Central memory CD8-positive, alpha-beta T cell (primary cell): ENCODE results near the gene POLR1H.
A peak's percentile ranks its signal among the peaks of the same experiment; 100 is the strongest.
"Not testable (repeated sequence)": the region's sequence is repeated elsewhere in the genome, so short reads cannot be mapped to it uniquely, and the experiment has no call there.

Experiments
- ATAC-seq: fragments of 150-1000 bp; cut with Tn5 transposase; replicated peaks from 2 replicates; pipeline ENCODE4 v1.10.0; 2022; ENCODE audit warnings: mild to moderate bottlenecking, moderate FRiP score, moderate number of reproducible peaks; ENCODE audit not compliant: poor library complexity, severe bottlenecking; ENCODE audit errors: extremely low read depth
- DNase-seq, 2 donors: peaks; one replicate each; pipeline ENCODE4 v3.0.0; 2021; ENCODE audit warnings: low spot score in 2 of 2
- H3K27ac Mint-ChIP-seq: one replicate; pipeline ENCODE4 v1.8.0; 2022; ENCODE audit warnings: low read depth, mild to moderate bottlenecking, moderate library complexity, mixed read lengths
- H3K27me3 Mint-ChIP-seq: one replicate; pipeline ENCODE4 v1.8.0; 2022; ENCODE audit warnings: mixed read lengths
- H3K36me3 Mint-ChIP-seq: one replicate; pipeline ENCODE4 v1.8.0; 2022; ENCODE audit warnings: mild to moderate bottlenecking, moderate library complexity, mixed read lengths; ENCODE audit not compliant: insufficient read depth
- H3K4me1 Mint-ChIP-seq: one replicate; pipeline ENCODE4 v1.8.0; 2022; ENCODE audit warnings: mixed read lengths
- H3K4me3 Mint-ChIP-seq: one replicate; pipeline ENCODE4 v1.8.0; 2022; ENCODE audit warnings: mild to moderate bottlenecking, moderate library complexity, mixed read lengths
- H3K9me3 Mint-ChIP-seq: one replicate; pipeline ENCODE4 v1.8.0; 2022; ENCODE audit warnings: mixed read lengths

The POLR1H gene, protein sequence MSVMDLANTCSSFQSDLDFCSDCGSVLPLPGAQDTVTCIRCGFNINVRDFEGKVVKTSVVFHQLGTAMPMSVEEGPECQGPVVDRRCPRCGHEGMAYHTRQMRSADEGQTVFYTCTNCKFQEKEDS

DNA sequence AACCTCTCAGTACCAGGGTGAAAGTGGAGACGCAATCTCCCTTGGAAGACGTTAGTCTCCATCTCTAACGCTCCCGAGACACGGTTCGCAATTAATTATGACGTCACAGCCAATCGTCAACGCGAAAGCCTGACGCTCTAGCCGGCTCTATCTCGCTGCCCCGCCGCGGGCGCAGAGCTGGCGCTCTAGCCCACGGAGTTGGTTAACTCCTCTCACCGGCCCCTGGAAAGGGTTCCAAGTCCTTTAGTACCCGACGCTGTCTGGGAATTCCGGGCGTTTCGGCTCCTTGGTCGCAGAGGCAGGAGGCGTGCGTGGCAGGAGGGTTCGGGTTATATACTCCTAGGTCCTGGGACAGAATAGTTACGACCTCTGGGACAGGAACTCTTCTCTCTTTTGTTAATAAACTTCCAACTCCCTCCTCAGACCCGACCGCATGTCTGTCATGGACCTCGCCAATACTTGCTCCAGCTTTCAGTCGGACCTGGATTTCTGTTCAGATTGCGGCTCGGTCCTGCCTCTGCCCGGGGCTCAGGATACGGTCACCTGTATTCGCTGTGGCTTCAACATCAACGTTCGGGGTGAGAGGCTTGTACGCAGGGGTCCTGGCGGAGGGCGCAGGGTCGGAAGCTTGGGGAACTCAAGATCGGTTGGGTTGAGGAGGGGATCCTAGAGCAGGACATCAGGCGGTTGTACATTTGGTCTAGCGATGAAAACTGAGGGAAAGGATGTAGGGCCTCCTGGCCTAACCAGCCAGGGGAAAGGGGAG, at the start of gene POLR1H:
Gene POLR1H (plus strand): TSS at position 174 of the 766 bp plus-strand sequence. CDS start 260 bp downstream, at position 434.
- Mint-ChIP-seq H3K9me3 (no peaks in the 10 kb centered on the region), H3K36me3 (peaks cover 35% of the 10 kb centered on the region), H3K27me3 (no peaks in the 10 kb centered on the region), H3K27ac (peak within 1 kb of the TSS; percentile 99), H3K4me3 (peak within 1 kb of the TSS; percentile 89), H3K4me1 (peaks cover 22% of the 10 kb centered on the region)
- ATAC-seq (peak; percentile 88), DNase-seq (peak; percentile 65 to 85)

GRCh38 chr6:30013291-30013922, 47.7 kb upstream of the POLR1H start:
- no peaks in the 10 kb centered on the region for H3K9me3 Mint-ChIP-seq
- no peak overlapping the region for H3K4me3 Mint-ChIP-seq
- no peak overlapping the region for H3K27ac Mint-ChIP-seq
- DNase-seq (peak in 1 of 2 donors; percentile 58), ATAC-seq (no peak)
- no peaks in the 10 kb centered on the region for H3K4me1 Mint-ChIP-seq
- H3K36me3 Mint-ChIP-seq = peaks cover 10% of the 10 kb centered on the region
- H3K27me3 Mint-ChIP-seq = peaks cover 27% of the 10 kb centered on the region

DNA sequence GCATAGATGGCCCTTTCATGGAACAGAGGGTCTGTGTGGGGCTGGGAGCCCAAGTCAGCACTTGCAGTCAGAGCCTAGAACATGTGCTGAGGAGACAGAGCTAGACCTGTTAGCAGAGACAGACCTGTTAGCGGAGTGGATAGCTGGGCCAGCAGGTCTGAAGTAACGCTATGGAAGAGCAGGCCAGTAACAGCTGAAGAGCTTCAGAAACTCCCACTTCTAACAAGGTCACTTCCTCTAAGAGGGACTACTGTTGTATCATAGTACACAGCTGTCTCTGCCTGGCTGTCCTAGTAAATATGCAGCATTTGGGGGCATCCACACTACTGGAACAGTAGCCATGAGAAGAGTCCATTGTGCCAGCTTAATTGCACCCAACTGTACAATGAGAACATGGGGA, 41.2 kb upstream of the POLR1H start:
- DNase-seq (no peak), ATAC-seq (no peak)
- H3K9me3 Mint-ChIP-seq = no peaks in the 10 kb centered on the region
- no peaks in the 10 kb centered on the region for H3K4me1 Mint-ChIP-seq
- H3K27ac Mint-ChIP-seq = no peak overlapping the region
- H3K27me3 Mint-ChIP-seq = no peaks in the 10 kb centered on the region
- peaks cover 3% of the 10 kb centered on the region for H3K36me3 Mint-ChIP-seq
- no peak overlapping the region for H3K4me3 Mint-ChIP-seq

- Mint-ChIP-seq H3K27me3 (no peaks in the 10 kb centered on the region), H3K9me3 (no peaks in the 10 kb centered on the region), H3K36me3 (peaks cover 3% of the 10 kb centered on the region), H3K4me1 (no peaks in the 10 kb centered on the region), H3K4me3 (no peak overlapping the region), H3K27ac (no peak overlapping the region)
- ATAC-seq (no peak), DNase-seq (no peak)
These were observed 40.4 kb upstream of the POLR1H start for GRCh38 chr6:30020626-30021025.

DNA sequence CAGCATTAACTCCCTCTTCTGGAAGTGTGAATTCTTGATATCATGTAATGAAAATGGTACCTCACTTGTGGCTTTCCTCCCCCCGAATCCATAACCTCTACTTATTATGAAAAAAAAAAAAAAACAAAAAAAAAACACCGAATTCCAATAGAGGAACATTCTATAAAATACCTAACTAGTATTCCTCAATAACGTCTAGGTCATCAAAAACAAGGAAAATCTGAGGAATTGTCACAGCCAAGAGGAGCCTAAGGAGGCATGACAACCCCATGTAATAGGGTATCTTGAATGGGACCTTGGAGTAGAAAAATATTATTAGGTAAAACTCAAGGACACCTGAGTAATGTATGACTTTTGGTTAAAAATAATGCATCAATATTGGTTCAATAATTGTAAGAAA, 38.9 kb upstream of the POLR1H start:
- Mint-ChIP-seq H3K27ac (no peak overlapping the region), H3K27me3 (no peaks in the 10 kb centered on the region), H3K9me3 (no peaks in the 10 kb centered on the region), H3K36me3 (peaks cover 3% of the 10 kb centered on the region), H3K4me1 (no peaks in the 10 kb centered on the region), H3K4me3 (no peak overlapping the region)
- ATAC-seq (no peak), DNase-seq (no peak)

- H3K27ac Mint-ChIP-seq, H3K36me3 Mint-ChIP-seq, H3K9me3 Mint-ChIP-seq, ATAC-seq, DNase-seq, H3K27me3 Mint-ChIP-seq, H3K4me1 Mint-ChIP-seq, H3K4me3 Mint-ChIP-seq: not testable (repeated sequence)
These were observed 38.4 kb upstream of the POLR1H start for GRCh38 chr6:30022712-30023111.

GRCh38 chr6:30025186-30025585, 35.9 kb upstream of the POLR1H start:
- ATAC-seq = no peak
- DNase-seq = no peak
- Mint-ChIP-seq H3K4me1 (no peaks in the 10 kb centered on the region), H3K9me3 (no peaks in the 10 kb centered on the region), H3K27ac (no peak overlapping the region), H3K36me3 (peaks cover 5% of the 10 kb centered on the region), H3K27me3 (no peaks in the 10 kb centered on the region), H3K4me3 (no peak overlapping the region)

DNA sequence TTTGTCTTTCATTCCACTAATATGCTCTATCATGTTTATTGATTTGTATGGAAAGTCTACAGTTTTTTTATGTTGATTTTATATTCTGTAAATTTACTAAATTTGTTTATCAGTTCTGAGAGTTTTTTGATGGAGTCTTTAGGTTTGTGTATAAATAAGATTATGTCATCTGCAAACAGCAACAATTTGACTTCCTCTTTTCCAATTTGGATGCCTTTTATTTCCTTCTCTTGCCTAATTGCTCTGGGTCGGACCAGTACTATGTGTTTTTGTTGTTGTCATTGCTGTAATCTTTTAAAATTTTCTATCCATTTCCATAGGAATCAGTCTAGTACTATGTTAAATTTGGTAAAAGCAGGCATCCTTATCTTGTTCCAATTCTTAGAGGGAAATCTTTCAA, 31.5 kb upstream of the POLR1H start:
- Mint-ChIP-seq H3K36me3 (peaks cover 14% of the 10 kb centered on the region), H3K27me3 (no peaks in the 10 kb centered on the region), H3K27ac (no peak overlapping the region), H3K4me3 (no peak overlapping the region), H3K9me3 (no peaks in the 10 kb centered on the region), H3K4me1 (no peaks in the 10 kb centered on the region)
- ATAC-seq (no peak), DNase-seq (no peak)

DNA sequence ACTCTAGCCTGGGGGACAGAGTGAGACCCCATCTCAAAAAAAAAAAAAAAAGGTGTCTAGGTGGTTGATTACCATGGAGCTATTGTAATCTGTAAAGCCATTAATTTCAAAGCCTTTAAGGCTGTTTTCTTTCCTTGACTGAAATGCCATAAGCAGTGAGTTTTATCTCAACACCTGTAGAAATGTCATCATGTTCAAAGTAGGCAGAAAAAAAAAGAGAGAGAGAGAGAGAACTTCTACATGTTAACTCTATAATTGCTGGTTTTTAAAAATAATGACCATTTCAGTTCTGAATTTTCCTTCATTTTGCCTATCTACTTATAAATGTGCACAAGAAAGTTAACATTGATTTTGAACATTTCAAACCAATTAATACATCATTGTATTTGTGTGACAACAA, 29.7 kb upstream of the POLR1H start:
- H3K4me3 Mint-ChIP-seq = no peak overlapping the region
- H3K36me3 Mint-ChIP-seq = peaks cover 19% of the 10 kb centered on the region
- H3K9me3 Mint-ChIP-seq = no peaks in the 10 kb centered on the region
- no peak for DNase-seq
- no peaks in the 10 kb centered on the region for H3K27me3 Mint-ChIP-seq
- no peak for ATAC-seq
- H3K4me1 Mint-ChIP-seq = no peaks in the 10 kb centered on the region
- no peak overlapping the region for H3K27ac Mint-ChIP-seq

DNA sequence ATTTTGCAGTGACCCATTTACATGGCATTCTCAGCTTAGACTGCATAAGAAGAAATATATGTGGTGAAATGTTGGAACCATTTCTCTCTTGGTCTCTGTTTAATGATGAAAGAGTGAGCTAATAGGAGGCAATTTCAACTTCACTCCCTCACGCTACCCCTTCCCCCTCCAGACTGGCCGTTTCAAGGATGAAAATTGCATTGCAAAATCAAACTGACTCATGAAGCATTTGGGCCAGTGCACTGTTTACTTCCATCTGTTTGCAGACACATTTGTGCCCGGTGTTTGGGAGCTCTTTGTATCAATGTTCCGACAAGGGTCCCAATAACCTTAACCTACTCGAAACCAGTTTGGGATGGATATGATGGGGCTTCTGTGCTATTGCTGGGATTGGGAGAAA, 27.6 kb upstream of the POLR1H start:
- H3K27ac Mint-ChIP-seq, H3K27me3 Mint-ChIP-seq, H3K9me3 Mint-ChIP-seq, H3K4me1 Mint-ChIP-seq, DNase-seq, H3K4me3 Mint-ChIP-seq, ATAC-seq: not testable (repeated sequence)
- H3K36me3 Mint-ChIP-seq = peaks cover 19% of the 10 kb centered on the region

GRCh38 chr6:30035784-30036183, 25.3 kb upstream of the POLR1H start:
- Mint-ChIP-seq H3K27ac (no peak overlapping the region), H3K27me3 (no peaks in the 10 kb centered on the region), H3K9me3 (no peaks in the 10 kb centered on the region), H3K36me3 (peaks cover 16% of the 10 kb centered on the region), H3K4me3 (no peak overlapping the region), H3K4me1 (peaks cover 9% of the 10 kb centered on the region)
- ATAC-seq (no peak), DNase-seq (no peak)

DNA sequence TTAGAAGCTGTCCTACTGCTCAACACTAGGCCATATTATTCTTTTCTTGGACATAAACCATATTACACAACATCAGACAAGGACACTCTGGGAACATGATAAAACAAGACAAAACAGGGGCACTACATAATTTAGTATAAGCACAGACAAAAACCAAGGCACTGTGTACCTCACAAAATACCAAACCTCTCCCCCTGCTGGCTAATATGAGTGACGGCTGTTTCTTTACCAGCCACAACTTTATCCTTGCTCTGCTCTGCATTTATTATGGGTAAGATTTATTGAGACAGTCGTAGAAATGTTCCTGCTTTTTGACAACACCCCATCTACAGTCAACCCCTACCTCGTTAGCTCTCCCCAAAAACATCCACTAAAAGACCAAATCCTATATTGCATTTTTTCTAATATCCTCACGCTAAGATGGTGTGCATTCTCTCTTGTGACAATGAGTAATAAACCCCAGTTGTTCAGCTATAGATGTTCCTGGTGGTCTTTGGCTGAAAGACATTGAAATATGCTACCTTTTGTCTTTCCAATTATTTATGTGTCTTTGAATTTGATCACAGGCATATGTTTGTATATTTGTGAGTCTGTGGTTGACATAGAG, 23.8 kb upstream of the POLR1H start:
- ATAC-seq = no peak
- H3K4me3 Mint-ChIP-seq = no peak overlapping the region
- H3K4me1 Mint-ChIP-seq = peaks cover 9% of the 10 kb centered on the region
- H3K36me3 Mint-ChIP-seq = peaks cover 10% of the 10 kb centered on the region
- H3K27me3 Mint-ChIP-seq = no peaks in the 10 kb centered on the region
- H3K27ac Mint-ChIP-seq = no peak overlapping the region
- no peak for DNase-seq
- no peaks in the 10 kb centered on the region for H3K9me3 Mint-ChIP-seq

- no peak for ATAC-seq
- Mint-ChIP-seq H3K36me3 (no peaks in the 10 kb centered on the region), H3K4me3 (no peak overlapping the region), H3K4me1 (peaks cover 9% of the 10 kb centered on the region), H3K27ac (no peak overlapping the region), H3K27me3 (no peaks in the 10 kb centered on the region), H3K9me3 (no peaks in the 10 kb centered on the region)
- DNase-seq = no peak
These were observed 19.8 kb upstream of the POLR1H start for GRCh38 chr6:30041221-30041620.
